Measurements from ENCODE around the gene GSTA2.

GRCh38 chr6:52706001-52706400, 57.3 kb downstream of the GSTA2 start:
- TF ChIP-seq POLR2AphosphoS5 (IDR thresholded peaks at IDR 0.05; ENCODE audit: low read depth, low read length) = no peak
- no peak for TF ChIP-seq POLR2A (IDR thresholded peaks at IDR 0.05; ENCODE audit: low read depth, low read length)
- TF ChIP-seq TAF1 (IDR thresholded peaks at IDR 0.05; ENCODE audit: low read depth, low read length) = no peak

Data from GM12891 (cell line).